GM23338 (cell line): ENCODE data around the gene SPATA31C1. TPM values are rescaled to one million over a fixed set of nuclear protein-coding genes. Genes with fewer than 3 reads are reported as not detected.

Experiments used
- ATAC-seq: fragments of 200-7000 bp; cut with Tn5 transposase; 3 replicates; pipeline ENCODE4 v1.9.1; 2020
- DNase-seq: peaks from one replicate; pipeline ENCODE4 v3.0.0-alpha.2; 2015; ENCODE audit warnings: low spot score
- H2AFZ ChIP-seq: fragments of 200-600 bp; sonication (generic); 2 replicates; pipeline ENCODE4 v1.8.0; 2016; ENCODE audit warnings: antibody characterized with exemption, mild to moderate bottlenecking, moderate library complexity
- H3F3A ChIP-seq: fragments of 200-600 bp; sonication (generic); replicated peaks from 2 replicates; pipeline ENCODE4 v1.8.0; 2017; ENCODE audit warnings: antibody characterized with exemption, mixed run types, low read depth
- H3K27ac ChIP-seq: fragments of 200-600 bp; sonication (generic); 2 replicates; pipeline ENCODE4 v1.6.1; 2016; ENCODE audit warnings: low read depth
- H3K27me3 ChIP-seq: fragments of 200-600 bp; sonication (generic); 2 replicates; pipeline ENCODE4 v1.8.0; 2016; ENCODE audit warnings: mild to moderate bottlenecking, mixed run types, moderate library complexity; ENCODE audit not compliant: insufficient read depth
- H3K36me3 ChIP-seq: fragments of 200-600 bp; sonication (generic); 2 replicates; pipeline ENCODE4 v1.8.0; 2016; ENCODE audit warnings: mild to moderate bottlenecking; ENCODE audit not compliant: insufficient read depth
- H3K4me1 ChIP-seq: fragments of 200-600 bp; sonication (generic); 2 replicates; pipeline ENCODE4 v1.8.0; 2016; ENCODE audit warnings: mild to moderate bottlenecking, moderate library complexity; ENCODE audit not compliant: insufficient read depth
- H3K4me2 ChIP-seq: fragments of 200-600 bp; sonication (generic); 2 replicates; pipeline ENCODE4 v1.7.1; 2017; ENCODE audit warnings: mixed run types
- H3K4me3 ChIP-seq: fragments of 200-600 bp; sonication (generic); 2 replicates; pipeline ENCODE4 v1.6.1; 2016; ENCODE audit warnings: mixed run types
- H3K79me2 ChIP-seq: fragments of 200-600 bp; sonication (generic); replicated peaks from 2 replicates; pipeline ENCODE4 v1.8.0; 2017; ENCODE audit warnings: mild to moderate bottlenecking; ENCODE audit not compliant: insufficient read depth
- H3K9me2 ChIP-seq: fragments of 200-600 bp; sonication (generic); 2 replicates; pipeline ENCODE4 v1.8.0; 2017; ENCODE audit not compliant: insufficient read depth
- H4K20me1 ChIP-seq: fragments of 200-600 bp; sonication (generic); replicated peaks from 2 replicates; pipeline ENCODE4 v1.8.0; 2017; ENCODE audit warnings: mild to moderate bottlenecking; ENCODE audit not compliant: insufficient read depth
- H3K27ac Mint-ChIP-seq: 2 replicates; pipeline ENCODE4 v1.8.0; 2020; ENCODE audit warnings: inconsistent platforms, mild to moderate bottlenecking, moderate library complexity, mixed read lengths
- H3K27me3 Mint-ChIP-seq: 3 replicates; pipeline ENCODE4 v1.8.0; 2022; ENCODE audit warnings: low read depth, mild to moderate bottlenecking, moderate library complexity, mixed read lengths, inconsistent platforms; ENCODE audit not compliant: insufficient read depth, poor library complexity
- H3K36me3 Mint-ChIP-seq: 3 replicates; pipeline ENCODE4 v1.8.0; 2021; ENCODE audit warnings: low read depth, mild to moderate bottlenecking, inconsistent platforms, moderate library complexity, mixed read lengths
- H3K4me1 Mint-ChIP-seq: 3 replicates; pipeline ENCODE4 v1.8.0; 2020; ENCODE audit warnings: mild to moderate bottlenecking, inconsistent platforms, mixed read lengths
- H3K4me3 Mint-ChIP-seq: 3 replicates; pipeline ENCODE4 v1.8.0; 2021; ENCODE audit warnings: moderate library complexity, mild to moderate bottlenecking, inconsistent platforms, mixed read lengths
- H3K9me3 Mint-ChIP-seq: 3 replicates; pipeline ENCODE4 v1.8.0; 2020; ENCODE audit warnings: moderate library complexity, mild to moderate bottlenecking, inconsistent platforms, mixed read lengths
- CREB1 ChIP-seq: fragments of 250-450 bp; sonication (Bioruptor Pico); IDR thresholded peaks from 2 replicates; pipeline ENCODE4 v1.5.0; 2020; ENCODE audit warnings: low read depth, mild to moderate bottlenecking, moderate library complexity
- CTCF ChIP-seq, 2 experiments: fragments of 200-600 bp in 1 of 2; sonication (generic) in 1 of 2; conservative IDR thresholded peaks; 2 replicates each; pipeline versions ENCODE4 v1.5.1 to v1.6.1; 2016 to 2017; ENCODE audit warnings: antibody characterized with exemption in 2 of 2, low read depth in 2 of 2, mild to moderate bottlenecking in 2 of 2, moderate library complexity in 1 of 2
- EZH2 ChIP-seq: fragments of 200-600 bp; sonication (generic); IDR thresholded peaks from one replicate; pipeline ENCODE4 v1.8.0; 2017; ENCODE audit warnings: antibody characterized with exemption, mild to moderate bottlenecking, low read depth; ENCODE audit not compliant: unreplicated experiment
- NANOG ChIP-seq: IDR thresholded peaks from 2 replicates; pipeline ENCODE4 v1.6.1; 2016; ENCODE audit warnings: antibody characterized with exemption, borderline replicate concordance
- REST ChIP-seq: IDR thresholded peaks from one replicate; pipeline ENCODE4 v1.6.1; 2018; ENCODE audit warnings: antibody characterized with exemption; ENCODE audit not compliant: unreplicated experiment
- STAT1 ChIP-seq: IDR thresholded peaks from one replicate; pipeline ENCODE4 v1.6.1; 2016; ENCODE audit warnings: antibody characterized with exemption; ENCODE audit not compliant: unreplicated experiment
- ZNF114 ChIP-seq: fragments of 250-450 bp; sonication (Bioruptor Pico); IDR thresholded peaks from 2 replicates; pipeline ENCODE4 v1.5.0; 2020; ENCODE audit warnings: mild to moderate bottlenecking, moderate library complexity
- ZNF331 ChIP-seq: fragments of 250-450 bp; sonication (Bioruptor Pico); IDR thresholded peaks from 2 replicates; pipeline ENCODE4 v1.5.0; 2020; ENCODE audit warnings: low read depth, mild to moderate bottlenecking, moderate library complexity
- ZNF462 ChIP-seq: fragments of 250-450 bp; sonication (Bioruptor Pico); IDR thresholded peaks from 2 replicates; pipeline ENCODE4 v1.5.0; 2020; ENCODE audit warnings: mild to moderate bottlenecking, moderate library complexity
- polyA plus RNA-seq: library from polyadenylated mRNA; unstranded; fragments of >200 nt; fragmentation: Nextera tagmentation; extraction: Ambion mirVana; gene quantifications from 2 replicates; pipeline ENCODE4 v1.2.1, GENCODE V29; 2016
- total RNA-seq: library from RNA; depleted of rRNA; stranded (reverse); fragments of >200 nt; shearing (Covaris generic); gene quantifications from 2 replicates; pipeline ENCODE4 v1.2.3, GENCODE V29; 2014

Gene SPATA31C1
- total and polyA plus RNA-seq, 2 experiments from 2014 or later = not detected

DNA sequence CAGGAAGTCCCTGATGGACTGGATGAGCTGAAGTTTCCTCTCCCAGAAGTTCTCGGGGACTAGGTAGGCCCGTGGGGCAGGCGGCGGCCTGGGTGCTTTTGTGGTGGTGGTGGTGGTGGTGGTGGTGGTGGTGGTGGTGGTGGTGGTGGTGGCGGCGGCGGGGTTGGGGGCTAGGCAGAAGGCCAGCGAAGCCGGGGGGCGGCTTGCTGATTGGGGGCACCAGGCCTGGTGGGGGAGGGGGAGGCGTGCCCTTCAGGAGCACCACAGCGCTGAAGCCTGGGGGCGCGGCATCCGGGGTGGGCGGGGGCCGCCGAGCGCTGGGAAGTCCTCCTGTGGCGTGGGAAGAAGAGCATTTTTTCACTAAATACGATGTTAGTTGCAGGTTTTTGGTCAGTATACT is 26.9 kb downstream of the SPATA31C1 start (continued):
- TF ChIP-seq ZNF462 (CRISPR knock-in tag) (no peak), ZNF114 (no peak), STAT1 (no peak), REST (no peak)

DNA sequence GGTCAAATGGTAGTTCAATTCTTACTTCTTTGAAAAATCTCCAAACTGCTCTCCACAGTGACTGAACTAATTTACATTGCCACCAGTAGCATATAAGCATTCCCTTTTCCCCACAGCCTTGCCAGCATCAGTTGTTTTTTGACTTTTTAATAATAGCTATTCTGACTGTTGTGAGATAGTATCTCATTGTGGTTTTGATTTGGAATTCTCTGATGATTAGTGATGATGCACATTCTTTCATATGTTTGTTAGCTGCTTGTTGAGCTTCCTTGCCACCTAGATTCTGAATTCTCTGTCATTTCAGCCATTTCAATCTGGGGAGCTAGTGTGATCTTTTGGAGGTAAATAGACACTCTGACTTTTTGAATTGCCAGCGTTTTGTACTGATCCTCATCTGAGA is 32.5 kb downstream of the SPATA31C1 start:
- Histone ChIP-seq H2AFZ (no peak overlapping the region), H3K27ac (no peak overlapping the region), H3K4me3 (no peak overlapping the region), H3K9me2 (no peaks in the 10 kb centered on the region), H3K4me1 (no peaks in the 10 kb centered on the region), H3K27me3 (no peaks in the 10 kb centered on the region), H3K4me2 (no peak overlapping the region), H3F3A (no peaks in the 10 kb centered on the region), H4K20me1 (no peaks in the 10 kb centered on the region), H3K79me2 (no peaks in the 10 kb centered on the region), H3K36me3 (no peaks in the 10 kb centered on the region)
- no peaks in the 10 kb centered on the region; the same call in 2 of the 3 replicates for H3K4me1 Mint-ChIP-seq
- ATAC-seq (no peak), DNase-seq (no peak)
- H3K36me3 Mint-ChIP-seq = peaks cover 6% of the 10 kb centered on the region; the same call in 2 of the 3 replicates
- H3K9me3 Mint-ChIP-seq = peaks cover 11% of the 10 kb centered on the region; the same call in 2 of the 3 replicates
- H3K27ac Mint-ChIP-seq = no peak overlapping the region
- no peak overlapping the region for H3K4me3 Mint-ChIP-seq
- H3K27me3 Mint-ChIP-seq = no peaks in the 10 kb centered on the region
- TF ChIP-seq NANOG (no peak), CTCF (conservative IDR thresholded peaks at IDR 0.05; ENCODE audit: low read depth in 2 of 2) (no peak), EZH2 (no peak), ZNF331 (CRISPR knock-in tag) (no peak), CREB1 (no peak), REST (no peak), ZNF114 (no peak)
